Kidney (tissue), 14 donors: Measurements from ENCODE around the gene ATAT1. TPM values are rescaled to one million over a fixed set of nuclear protein-coding genes. Genes with fewer than 3 reads are reported as not detected.

ENCODE experiments used
- DNase-seq, 5 donors: peaks; one replicate each; pipeline ENCODE4 v3.0.0-alpha.2; 2013 to 2020
- FAIRE-seq: peaks from 2 replicates; lab custom pipeline; 2012; peaks lifted over from hg19 to GRCh38; lab: Jason Lieb, UNC
- H3K27ac ChIP-seq, 2 donors: one replicate each; pipeline ENCODE4 v1.7.0; 2013; ENCODE audit warnings: low read depth in 2 of 2, low read length in 2 of 2, inconsistent platforms in 1 of 2
- H3K27me3 ChIP-seq: one replicate; pipeline ENCODE4 v1.7.1; 2013; ENCODE audit warnings: low read length, inconsistent platforms; ENCODE audit not compliant: control insufficient read depth, insufficient read depth
- H3K36me3 ChIP-seq, 3 donors: one replicate each; pipeline versions ENCODE4 v1.7.0 to v1.7.1; 2013; ENCODE audit warnings: low read length in 3 of 3, control low read depth in 1 of 3, inconsistent platforms in 1 of 3; ENCODE audit not compliant: insufficient read depth in 3 of 3, control insufficient read depth in 2 of 3
- H3K4me1 ChIP-seq, 3 donors: one replicate each; pipeline versions ENCODE4 v1.7.0 to v1.7.1; 2013; ENCODE audit warnings: low read length in 3 of 3, inconsistent platforms in 1 of 3, low read depth in 1 of 3; ENCODE audit not compliant: control insufficient read depth in 2 of 3, insufficient read depth in 2 of 3
- H3K4me3 ChIP-seq, 3 donors: one replicate each; pipeline versions ENCODE4 v1.7.0 to v1.8.1; 2013; ENCODE audit warnings: low read length in 3 of 3, control low read depth in 1 of 3, inconsistent platforms in 1 of 3
- H3K9ac ChIP-seq, 3 donors: one replicate each; pipeline versions ENCODE4 v1.7.0 to v1.7.1; 2013; ENCODE audit warnings: low read length in 3 of 3, control low read depth in 1 of 3, inconsistent platforms in 1 of 3
- H3K9me3 ChIP-seq, 3 donors: one replicate each; pipeline versions ENCODE4 v1.7.0 to v1.7.1; 2013; ENCODE audit warnings: low read length in 3 of 3, control low read depth in 1 of 3, inconsistent platforms in 1 of 3; ENCODE audit not compliant: control insufficient read depth in 2 of 3, insufficient read depth in 1 of 3
- intact Hi-C: fragments of 100-400 bp; cut with DNase I; formaldehyde crosslinking; loops from one replicate; pipeline ENCODE4 v1.11.1; 2022
- polyA plus RNA-seq: library from polyadenylated mRNA; stranded (reverse); fragments of 350-450 nt; fragmentation: Illumina TruSeq; extraction: RNeasy Lipid Tissue Mini Kit (QIAGEN cat#74804); gene quantifications from one replicate; pipeline ENCODE4 v1.2.3, GENCODE V29; 2014; ENCODE audit warnings: low read depth, low replicate concordance; ENCODE audit not compliant: insufficient read depth
- total RNA-seq: library from RNA; stranded (reverse); fragmentation: NEBNext Ultra II Directional; extraction: Animal tissue kit (Norgen Biotek cat#: 25700); gene quantifications from one replicate; pipeline ENCODE4 v1.2.1, GENCODE V29; 2021
- TF ChIP-seq, protein P1 (sequence below): IDR thresholded peaks from 3 replicates; pipeline ENCODE4 v1.5.1; 2012; ENCODE audit warnings: mild to moderate bottlenecking, moderate library complexity, borderline replicate concordance; ENCODE audit not compliant: insufficient read depth; ENCODE audit errors: extremely low read depth
- donor health status: control.
- donor health status: control.
- donor health status: control.
- donor health status: control.
- donor health status: control.
- donor health status: DM: yes; HTN: yes; CAD: no.
- donor health status: Normal renal cell carcinoma (clear cell type).

Gene ATAT1
- total and polyA plus RNA-seq, 2 donors from 2014 or later = 10.4 to 12.4 TPM

DNA sequence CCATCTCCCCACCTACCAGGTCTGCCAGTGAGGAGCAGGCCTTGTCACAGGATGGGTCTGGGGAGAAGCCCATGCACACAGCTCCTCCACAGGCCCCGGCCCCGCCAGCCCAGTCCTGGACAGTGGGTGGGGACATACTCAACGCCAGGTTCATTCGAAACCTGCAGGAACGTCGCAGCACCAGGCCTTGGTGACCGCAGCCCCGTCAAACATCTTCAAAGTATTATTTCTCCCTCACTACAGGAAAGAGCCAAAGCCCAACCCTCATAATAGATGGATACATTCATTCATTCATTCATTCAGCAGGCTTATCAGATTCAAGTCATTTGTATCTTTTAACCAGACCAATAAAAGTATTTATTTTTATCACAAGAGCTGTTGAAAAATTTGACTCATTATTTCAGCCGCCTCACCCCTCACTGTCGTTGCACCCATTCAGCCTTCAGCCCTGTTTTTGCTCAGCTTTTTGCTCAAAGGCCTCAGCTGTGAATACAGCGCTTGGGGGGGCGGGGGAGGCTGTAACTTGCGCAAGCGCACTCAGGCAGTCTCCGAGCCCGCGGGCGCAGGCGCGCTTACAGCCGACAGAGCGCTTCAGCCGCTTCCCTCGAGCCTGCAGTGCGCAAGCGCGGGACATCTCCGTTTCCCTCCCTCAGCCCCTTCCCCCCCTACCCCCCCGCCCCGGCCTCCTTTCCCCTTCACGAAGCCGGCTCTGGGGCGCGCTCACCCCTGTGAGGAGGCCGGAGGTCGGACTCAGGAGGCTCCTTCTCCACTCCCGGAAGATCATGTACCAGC lies 20.0 kb downstream of the ATAT1 start, which contains the start of gene C6orf136:
Gene C6orf136, plus strand, starts transcription at position 684 of the 792 bp plus-strand sequence. Its CDS starts 99 bp downstream, at position 783.
- H3K27me3 ChIP-seq = no peaks in the 10 kb centered on the region
- peaks cover 3 to 15% (median 3%) of the 10 kb centered on the region in 3 donors for H3K36me3 ChIP-seq
- DNase-seq (peak; percentile 94 to 97 (median 96)), FAIRE-seq (no peak)
- H3K9me3 ChIP-seq = no peaks in the 10 kb centered on the region
- peak within 1 kb of the TSS; percentile 92 to 94 for H3K27ac ChIP-seq
- TF ChIP-seq, protein P1, sequence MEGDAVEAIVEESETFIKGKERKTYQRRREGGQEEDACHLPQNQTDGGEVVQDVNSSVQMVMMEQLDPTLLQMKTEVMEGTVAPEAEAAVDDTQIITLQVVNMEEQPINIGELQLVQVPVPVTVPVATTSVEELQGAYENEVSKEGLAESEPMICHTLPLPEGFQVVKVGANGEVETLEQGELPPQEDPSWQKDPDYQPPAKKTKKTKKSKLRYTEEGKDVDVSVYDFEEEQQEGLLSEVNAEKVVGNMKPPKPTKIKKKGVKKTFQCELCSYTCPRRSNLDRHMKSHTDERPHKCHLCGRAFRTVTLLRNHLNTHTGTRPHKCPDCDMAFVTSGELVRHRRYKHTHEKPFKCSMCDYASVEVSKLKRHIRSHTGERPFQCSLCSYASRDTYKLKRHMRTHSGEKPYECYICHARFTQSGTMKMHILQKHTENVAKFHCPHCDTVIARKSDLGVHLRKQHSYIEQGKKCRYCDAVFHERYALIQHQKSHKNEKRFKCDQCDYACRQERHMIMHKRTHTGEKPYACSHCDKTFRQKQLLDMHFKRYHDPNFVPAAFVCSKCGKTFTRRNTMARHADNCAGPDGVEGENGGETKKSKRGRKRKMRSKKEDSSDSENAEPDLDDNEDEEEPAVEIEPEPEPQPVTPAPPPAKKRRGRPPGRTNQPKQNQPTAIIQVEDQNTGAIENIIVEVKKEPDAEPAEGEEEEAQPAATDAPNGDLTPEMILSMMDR = no peak
- peak within 1 kb of the TSS; percentile 78 to 96 (median 87) for H3K4me3 ChIP-seq
- peak within 1 kb of the TSS; percentile 58 to 85 (median 68) for H3K9ac ChIP-seq
- H3K4me1 ChIP-seq = peaks cover 0 to 12% (median 0%) of the 10 kb centered on the region in 3 donors
- intact Hi-C loops = no loop called here

DNA sequence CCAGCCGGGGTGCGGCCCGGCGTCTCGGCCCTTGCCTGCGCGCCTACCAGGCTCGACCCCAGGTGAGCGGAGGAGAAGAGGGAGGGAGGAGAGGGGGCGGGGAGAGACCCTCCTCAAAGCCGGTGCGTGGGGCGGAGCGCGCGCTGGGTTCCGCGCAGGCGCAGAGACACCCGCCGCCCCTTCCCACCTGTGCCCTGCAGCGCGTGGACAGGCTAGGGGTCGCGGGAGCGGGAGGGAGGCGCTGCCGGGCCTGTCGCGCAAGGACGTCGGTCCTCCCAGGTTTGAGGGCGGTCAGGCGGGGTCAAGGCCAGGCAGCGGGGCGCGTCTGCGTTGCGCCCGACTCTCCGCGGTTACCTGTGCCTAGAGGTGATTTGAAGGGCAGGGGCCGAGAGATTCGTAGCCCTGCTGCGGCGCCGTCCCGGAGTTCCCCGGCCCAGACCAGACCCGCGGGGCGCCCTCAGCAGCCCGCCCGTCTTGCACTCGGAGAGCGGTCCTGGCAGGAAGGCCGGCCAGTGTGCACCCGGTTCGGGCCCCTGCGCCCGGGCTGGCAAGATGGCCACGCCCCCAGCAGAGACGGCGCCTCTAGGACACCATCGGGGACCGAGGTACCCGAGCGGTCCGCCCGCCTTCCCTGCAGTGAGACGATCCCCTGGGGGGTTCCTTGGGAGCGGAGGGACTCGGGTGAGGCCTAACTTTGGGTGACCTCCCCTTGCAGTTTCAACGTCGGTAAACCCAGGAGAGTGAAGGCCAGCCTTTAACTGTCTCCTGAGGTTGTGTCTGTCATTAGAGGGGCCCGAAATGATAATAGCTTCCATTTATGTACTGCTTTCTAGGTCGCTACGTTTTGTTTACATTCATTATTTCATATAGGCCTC lies 20.8 kb downstream of the ATAT1 start:
- peak; percentile 75 to 92 (median 91) for DNase-seq
- Histone ChIP-seq H3K4me3 (peak overlapping the region; percentile 78 to 96 (median 87)), H3K36me3 (peaks cover 3 to 24% (median 5%) of the 10 kb centered on the region in 3 donors), H3K9me3 (no peaks in the 10 kb centered on the region), H3K27ac (peak overlapping the region; percentile 92 to 94), H3K4me1 (peaks cover 0 to 12% (median 0%) of the 10 kb centered on the region in 3 donors), H3K27me3 (no peaks in the 10 kb centered on the region), H3K9ac (peak overlapping the region; percentile 58 to 85 (median 68))
- TF ChIP-seq, protein P1 = no peak
- FAIRE-seq = no peak
- intact Hi-C loops = no loop called here

DNA sequence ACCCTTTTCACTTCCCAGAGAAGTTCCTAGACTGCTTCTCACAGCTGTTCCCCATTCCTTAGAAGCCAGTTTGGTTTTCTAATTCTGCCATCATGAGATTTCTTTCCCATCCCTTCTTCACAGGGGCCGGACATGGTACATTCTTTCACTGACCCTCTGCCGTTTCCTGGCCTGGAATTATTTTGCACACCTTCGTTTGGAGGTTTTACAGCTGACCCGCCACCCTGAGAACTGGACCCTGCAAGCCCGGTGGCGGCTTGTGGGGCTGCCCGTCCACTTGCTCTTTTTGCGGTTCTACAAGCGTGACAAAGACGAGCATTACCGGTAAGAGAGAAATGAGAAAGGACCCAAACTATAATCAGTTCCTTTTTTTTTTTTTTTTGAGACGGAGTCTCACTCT lies 24.5 kb downstream of the ATAT1 start:
- no peak for DNase-seq
- intact Hi-C loops = no loop called here

More for the DNA sequence above, 24.5 kb downstream of the ATAT1 start:
- no peak for FAIRE-seq
- H3K36me3 ChIP-seq = peaks cover 11 to 52% (median 28%) of the 10 kb centered on the region in 3 donors
- H3K4me1 ChIP-seq = peaks cover 0 to 10% (median 0%) of the 10 kb centered on the region in 3 donors
- no peak overlapping the region for H3K4me3 ChIP-seq
- H3K9me3 ChIP-seq = no peaks in the 10 kb centered on the region
- TF ChIP-seq, protein P1 = no peak
- H3K27me3 ChIP-seq = no peaks in the 10 kb centered on the region
- H3K27ac ChIP-seq = no peak overlapping the region
- no peak overlapping the region for H3K9ac ChIP-seq
